Osteocyte (in vitro differentiated cells): Measurements from ENCODE around the gene CALD1. TPM values are rescaled to one million over a fixed set of nuclear protein-coding genes. Genes with fewer than 3 reads are reported as not detected.

Source experiments
- DNase-seq: peaks from one replicate; pipeline ENCODE4 v3.0.0; 2021; ENCODE audit warnings: mixed read lengths; ENCODE audit not compliant: unreplicated experiment; ENCODE audit errors: extremely low spot score
- H3K27ac Mint-ChIP-seq: one replicate; pipeline ENCODE4 v1.8.0; 2021; ENCODE audit warnings: mild to moderate bottlenecking, mixed read lengths; ENCODE audit not compliant: unreplicated experiment
- H3K27me3 Mint-ChIP-seq: one replicate; pipeline ENCODE4 v1.8.0; 2021; ENCODE audit warnings: mixed read lengths; ENCODE audit not compliant: unreplicated experiment
- H3K36me3 Mint-ChIP-seq: one replicate; pipeline ENCODE4 v1.8.0; 2021; ENCODE audit warnings: mixed read lengths; ENCODE audit not compliant: unreplicated experiment
- H3K4me1 Mint-ChIP-seq: one replicate; pipeline ENCODE4 v1.8.0; 2021; ENCODE audit warnings: mixed read lengths; ENCODE audit not compliant: unreplicated experiment
- H3K4me3 Mint-ChIP-seq: one replicate; pipeline ENCODE4 v1.8.0; 2021; ENCODE audit warnings: mild to moderate bottlenecking, moderate library complexity, mixed read lengths; ENCODE audit not compliant: unreplicated experiment
- H3K9me3 Mint-ChIP-seq: one replicate; pipeline ENCODE4 v1.8.0; 2021; ENCODE audit warnings: mixed read lengths; ENCODE audit not compliant: unreplicated experiment
- CTCF ChIP-seq: fragments of 200-600 bp; sonication (generic); IDR thresholded peaks from 2 replicates; pipeline ENCODE4 v1.5.0; 2021; ENCODE audit warnings: antibody characterized with exemption, mild to moderate bottlenecking, moderate library complexity
- total RNA-seq: library from RNA; stranded (reverse); gene quantifications from 2 replicates; pipeline ENCODE4 v1.2.1, GENCODE V29; 2021

CALD1 gene
- total RNA-seq, 1 donor from 2014 or later, result 807 TPM

GRCh38 chr7:134832367-134832766 lies 52.9 kb downstream of the CALD1 start:
- Mint-ChIP-seq H3K4me3 (no peak overlapping the region), H3K4me1 (peaks cover 78% of the 10 kb centered on the region), H3K27me3 (no peaks in the 10 kb centered on the region), H3K36me3 (peaks cover 48% of the 10 kb centered on the region), H3K27ac (peak overlapping the region; percentile 58), H3K9me3 (no peaks in the 10 kb centered on the region)
- TF ChIP-seq CTCF, result no peak
- no peak for DNase-seq

GRCh38 chr7:134834689-134835462 lies 55.4 kb downstream of the CALD1 start:
- Mint-ChIP-seq H3K4me1 (peaks cover 71% of the 10 kb centered on the region), H3K9me3 (no peaks in the 10 kb centered on the region), H3K4me3 (no peak overlapping the region), H3K36me3 (peaks cover 54% of the 10 kb centered on the region), H3K27me3 (no peaks in the 10 kb centered on the region), H3K27ac (peak overlapping the region; percentile 80)
- DNase-seq, result no peak
- no peak for TF ChIP-seq CTCF

- no peak for DNase-seq
- no peak overlapping the region for H3K4me3 Mint-ChIP-seq
- TF ChIP-seq CTCF, result no peak
- no peaks in the 10 kb centered on the region for H3K27me3 Mint-ChIP-seq
- peaks cover 73% of the 10 kb centered on the region for H3K4me1 Mint-ChIP-seq
- H3K36me3 Mint-ChIP-seq, result peaks cover 59% of the 10 kb centered on the region
- no peaks in the 10 kb centered on the region for H3K9me3 Mint-ChIP-seq
- H3K27ac Mint-ChIP-seq, result peak overlapping the region; percentile 80
These were observed 56.0 kb downstream of the CALD1 start for GRCh38 chr7:134835463-134835823.

GRCh38 chr7:134836447-134836846 lies 57.0 kb downstream of the CALD1 start:
- Mint-ChIP-seq H3K4me3 (no peak overlapping the region), H3K27me3 (no peaks in the 10 kb centered on the region), H3K27ac (peak overlapping the region; percentile 8), H3K9me3 (no peaks in the 10 kb centered on the region), H3K4me1 (peaks cover 75% of the 10 kb centered on the region), H3K36me3 (peaks cover 62% of the 10 kb centered on the region)
- TF ChIP-seq CTCF, result no peak
- DNase-seq, result no peak

GRCh38 chr7:134839298-134839697 lies 59.9 kb downstream of the CALD1 start:
- no peak for TF ChIP-seq CTCF
- Mint-ChIP-seq H3K27me3 (no peaks in the 10 kb centered on the region), H3K27ac (peak overlapping the region; percentile 72), H3K4me1 (peaks cover 74% of the 10 kb centered on the region), H3K36me3 (peaks cover 62% of the 10 kb centered on the region), H3K4me3 (no peak overlapping the region), H3K9me3 (no peaks in the 10 kb centered on the region)
- DNase-seq, result no peak
